RWPE2 (cell line): ENCODE measurements around the gene CORO2B.

ENCODE experiments used
- ATAC-seq: fragments of 200-7000 bp; cut with Tn5 transposase; 3 replicates; pipeline ENCODE4 v1.9.1; 2021; ENCODE audit warnings: low read depth
- DNase-seq: peaks from one replicate; pipeline ENCODE4 v3.0.0-alpha.2; 2020; ENCODE audit warnings: low spot score
- H3K27ac ChIP-seq: fragments of 450-650 bp; 2 replicates; pipeline ENCODE4 v1.5.1; 2017; ENCODE audit warnings: mild to moderate bottlenecking; ENCODE audit not compliant: poor library complexity, severe bottlenecking
- H3K27me3 ChIP-seq: fragments of 250-450 bp; sonication (Bioruptor Pico); 2 replicates; pipeline ENCODE4 v1.5.1; 2021; ENCODE audit warnings: mild to moderate bottlenecking, moderate library complexity; ENCODE audit not compliant: insufficient read depth, poor library complexity, severe bottlenecking
- H3K36me3 ChIP-seq: fragments of 250-450 bp; sonication (Bioruptor Pico); 2 replicates; pipeline ENCODE4 v1.5.1; 2020; ENCODE audit warnings: low read depth, mild to moderate bottlenecking, moderate library complexity
- H3K4me1 ChIP-seq: fragments of 250-450 bp; sonication (Bioruptor Pico); 2 replicates; pipeline ENCODE4 v1.5.1; 2021; ENCODE audit warnings: mild to moderate bottlenecking, moderate library complexity; ENCODE audit not compliant: insufficient read depth, poor library complexity, severe bottlenecking
- H3K4me3 ChIP-seq: fragments of 250-450 bp; sonication (Bioruptor Pico); 2 replicates; pipeline ENCODE4 v1.5.1; 2021; ENCODE audit warnings: mild to moderate bottlenecking, moderate library complexity; ENCODE audit not compliant: severe bottlenecking
- H3K9me3 ChIP-seq: fragments of 250-450 bp; sonication (Bioruptor Pico); 2 replicates; pipeline ENCODE4 v1.5.1; 2021; ENCODE audit warnings: mild to moderate bottlenecking, moderate library complexity; ENCODE audit not compliant: severe bottlenecking
- CTCF ChIP-seq: fragments of 450-650 bp; IDR thresholded peaks from one replicate; pipeline ENCODE4 v1.5.1; 2017; ENCODE audit warnings: mild to moderate bottlenecking, moderate library complexity; ENCODE audit not compliant: poor library complexity, severe bottlenecking

CORO2B gene

GRCh38 chr15:68608206-68608843, 29.5 kb downstream of the CORO2B start:
- Histone ChIP-seq H3K4me3 (no peak overlapping the region), H3K4me1 (peaks cover 8% of the 10 kb centered on the region), H3K27ac (no peak overlapping the region), H3K36me3 (no peaks in the 10 kb centered on the region), H3K27me3 (no peaks in the 10 kb centered on the region), H3K9me3 (no peaks in the 10 kb centered on the region)
- ATAC-seq: no peak
- no peak for TF ChIP-seq CTCF
- DNase-seq: no peak

- Histone ChIP-seq H3K4me3 (no peak overlapping the region), H3K36me3 (no peaks in the 10 kb centered on the region), H3K9me3 (no peaks in the 10 kb centered on the region), H3K4me1 (peaks cover 8% of the 10 kb centered on the region), H3K27me3 (no peaks in the 10 kb centered on the region), H3K27ac (no peak overlapping the region)
- no peak for TF ChIP-seq CTCF
- DNase-seq: no peak
- no peak for ATAC-seq
These were observed 30.0 kb downstream of the CORO2B start for GRCh38 chr15:68608844-68609232.

- no peak overlapping the region for H3K27ac ChIP-seq
- DNase-seq (no peak), ATAC-seq (no peak)
- no peaks in the 10 kb centered on the region for H3K36me3 ChIP-seq
- no peaks in the 10 kb centered on the region for H3K27me3 ChIP-seq
- no peaks in the 10 kb centered on the region for H3K9me3 ChIP-seq
- no peak for TF ChIP-seq CTCF
- H3K4me3 ChIP-seq: no peak overlapping the region
- peaks cover 8% of the 10 kb centered on the region for H3K4me1 ChIP-seq
These were observed 30.8 kb downstream of the CORO2B start for GRCh38 chr15:68609629-68610028.

GRCh38 chr15:68610825-68611224, 32.0 kb downstream of the CORO2B start:
- H3K4me1 ChIP-seq: no peaks in the 10 kb centered on the region
- no peaks in the 10 kb centered on the region for H3K36me3 ChIP-seq
- ATAC-seq (no peak), DNase-seq (no peak)
- no peaks in the 10 kb centered on the region for H3K9me3 ChIP-seq
- no peak overlapping the region for H3K27ac ChIP-seq
- H3K27me3 ChIP-seq: no peaks in the 10 kb centered on the region
- H3K4me3 ChIP-seq: no peak overlapping the region
- TF ChIP-seq CTCF: no peak

- no peak for DNase-seq
- Histone ChIP-seq H3K27ac (no peak overlapping the region), H3K36me3 (no peaks in the 10 kb centered on the region), H3K4me1 (no peaks in the 10 kb centered on the region), H3K9me3 (no peaks in the 10 kb centered on the region), H3K4me3 (no peak overlapping the region), H3K27me3 (no peaks in the 10 kb centered on the region)
- no peak for TF ChIP-seq CTCF
- ATAC-seq: no peak
These were observed 33.7 kb downstream of the CORO2B start for GRCh38 chr15:68612503-68612902.
